Progenitor cell of endocrine pancreas (in vitro differentiated cells): ENCODE measurements around the gene RCAN1. TPM values are rescaled to one million over a fixed set of nuclear protein-coding genes. Genes with fewer than 3 reads are reported as not detected.
"Not testable (repeated sequence)": the region's sequence is repeated elsewhere in the genome, so short reads cannot be mapped to it uniquely, and the experiment has no call there.

Source experiments
- DNase-seq: peaks from one replicate; pipeline ENCODE4 v3.0.0; 2021; ENCODE audit warnings: low spot score; ENCODE audit not compliant: unreplicated experiment
- H3K27ac Mint-ChIP-seq: 2 replicates; pipeline ENCODE4 v1.8.0; 2021; ENCODE audit warnings: mild to moderate bottlenecking, moderate library complexity, mixed read lengths
- H3K27me3 Mint-ChIP-seq: 2 replicates; pipeline ENCODE4 v1.8.0; 2021; ENCODE audit warnings: mixed read lengths
- H3K36me3 Mint-ChIP-seq: 2 replicates; pipeline ENCODE4 v1.8.0; 2022; ENCODE audit warnings: mixed read lengths; ENCODE audit not compliant: insufficient read depth
- H3K4me1 Mint-ChIP-seq: 2 replicates; pipeline ENCODE4 v1.8.0; 2021; ENCODE audit warnings: low read depth, mixed read lengths
- H3K4me3 Mint-ChIP-seq: 2 replicates; pipeline ENCODE4 v1.8.0; 2021; ENCODE audit warnings: low read depth, mild to moderate bottlenecking, moderate library complexity, mixed read lengths
- H3K9me3 Mint-ChIP-seq: 2 replicates; pipeline ENCODE4 v1.8.0; 2021; ENCODE audit warnings: low read depth, mixed read lengths
- total RNA-seq: library from RNA; stranded (reverse); gene quantifications from 2 replicates; pipeline ENCODE4 v1.2.1, GENCODE V29; 2021
- TF ChIP-seq, protein P1 (sequence below): fragments of 200-600 bp; sonication (generic); IDR thresholded peaks from one replicate; pipeline ENCODE4 v1.5.0; 2021; ENCODE audit warnings: antibody characterized with exemption, mild to moderate bottlenecking; ENCODE audit not compliant: unreplicated experiment

Gene RCAN1
- total RNA-seq, 1 donor from 2014 or later: 11.6 TPM

DNA sequence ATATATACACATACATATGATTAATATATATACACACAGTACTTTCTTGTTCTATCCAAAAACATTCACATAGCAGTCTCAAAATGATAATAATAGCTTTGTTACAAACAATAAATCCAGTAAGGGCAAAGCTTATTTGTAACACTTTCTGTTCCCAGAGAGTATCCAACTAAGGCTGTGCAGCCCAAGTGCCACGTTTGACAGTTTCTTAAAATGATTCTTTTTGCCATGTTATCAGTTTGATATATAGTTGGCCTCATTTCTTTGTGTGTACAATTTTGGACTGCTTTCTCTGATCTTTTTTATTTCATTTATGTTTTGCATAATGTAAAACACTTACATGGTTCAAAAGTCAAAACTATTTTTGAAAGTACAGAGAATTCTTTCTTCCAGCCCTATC is 114.7 kb downstream of the RCAN1 start:
- Mint-ChIP-seq H3K4me1 (no peaks in the 10 kb centered on the region), H3K4me3 (no peak overlapping the region), H3K9me3 (peaks cover 21% of the 10 kb centered on the region), H3K27ac (no peak overlapping the region), H3K27me3 (no peaks in the 10 kb centered on the region), H3K36me3 (peaks cover 2% of the 10 kb centered on the region)
- DNase-seq: no peak
- TF ChIP-seq, protein P1, sequence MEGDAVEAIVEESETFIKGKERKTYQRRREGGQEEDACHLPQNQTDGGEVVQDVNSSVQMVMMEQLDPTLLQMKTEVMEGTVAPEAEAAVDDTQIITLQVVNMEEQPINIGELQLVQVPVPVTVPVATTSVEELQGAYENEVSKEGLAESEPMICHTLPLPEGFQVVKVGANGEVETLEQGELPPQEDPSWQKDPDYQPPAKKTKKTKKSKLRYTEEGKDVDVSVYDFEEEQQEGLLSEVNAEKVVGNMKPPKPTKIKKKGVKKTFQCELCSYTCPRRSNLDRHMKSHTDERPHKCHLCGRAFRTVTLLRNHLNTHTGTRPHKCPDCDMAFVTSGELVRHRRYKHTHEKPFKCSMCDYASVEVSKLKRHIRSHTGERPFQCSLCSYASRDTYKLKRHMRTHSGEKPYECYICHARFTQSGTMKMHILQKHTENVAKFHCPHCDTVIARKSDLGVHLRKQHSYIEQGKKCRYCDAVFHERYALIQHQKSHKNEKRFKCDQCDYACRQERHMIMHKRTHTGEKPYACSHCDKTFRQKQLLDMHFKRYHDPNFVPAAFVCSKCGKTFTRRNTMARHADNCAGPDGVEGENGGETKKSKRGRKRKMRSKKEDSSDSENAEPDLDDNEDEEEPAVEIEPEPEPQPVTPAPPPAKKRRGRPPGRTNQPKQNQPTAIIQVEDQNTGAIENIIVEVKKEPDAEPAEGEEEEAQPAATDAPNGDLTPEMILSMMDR: no peak

- Mint-ChIP-seq H3K27me3 (no peaks in the 10 kb centered on the region), H3K4me1 (no peaks in the 10 kb centered on the region), H3K9me3 (peaks cover 21% of the 10 kb centered on the region), H3K36me3 (peaks cover 2% of the 10 kb centered on the region), H3K4me3 (no peak overlapping the region), H3K27ac (no peak overlapping the region)
- TF ChIP-seq, protein P1: no peak
- DNase-seq: no peak
Observed at GRCh38 chr21:34499116-34499515, 115.8 kb downstream of the RCAN1 start.

GRCh38 chr21:34498623-34499022 is 116.3 kb downstream of the RCAN1 start:
- no peak for DNase-seq
- TF ChIP-seq, protein P1: no peak
- peaks cover 21% of the 10 kb centered on the region for H3K9me3 Mint-ChIP-seq
- no peaks in the 10 kb centered on the region for H3K27me3 Mint-ChIP-seq
- no peak overlapping the region for H3K4me3 Mint-ChIP-seq
- H3K4me1 Mint-ChIP-seq: no peaks in the 10 kb centered on the region
- peaks cover 2% of the 10 kb centered on the region for H3K36me3 Mint-ChIP-seq
- no peak overlapping the region for H3K27ac Mint-ChIP-seq

- not testable (repeated sequence) for H3K27me3 Mint-ChIP-seq, H3K36me3 Mint-ChIP-seq, H3K27ac Mint-ChIP-seq, H3K4me3 Mint-ChIP-seq, H3K4me1 Mint-ChIP-seq, H3K9me3 Mint-ChIP-seq, DNase-seq
Observed at GRCh38 chr21:34483854-34484253, 131.1 kb downstream of the RCAN1 start.

DNA sequence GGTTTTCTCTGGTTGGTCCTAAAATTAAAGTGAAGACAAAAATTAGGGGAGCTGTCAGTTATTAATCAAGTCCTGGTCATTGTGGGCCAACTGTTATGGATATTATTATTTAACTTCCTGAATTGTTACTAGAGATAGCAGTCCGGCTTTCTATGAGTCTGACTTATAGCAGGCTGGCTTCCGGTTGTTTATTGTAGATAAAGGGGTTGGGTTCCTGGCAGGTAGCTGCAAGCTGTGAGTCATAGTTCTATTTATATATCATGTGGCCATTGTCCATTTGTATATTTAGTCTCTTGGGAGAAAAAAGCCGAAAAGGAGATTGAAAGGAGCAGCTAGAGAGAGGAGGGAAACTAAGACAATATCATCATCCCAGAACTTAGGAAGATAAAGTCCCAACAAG is 131.5 kb downstream of the RCAN1 start:
- not testable (repeated sequence) for H3K36me3 Mint-ChIP-seq, H3K27me3 Mint-ChIP-seq, H3K4me1 Mint-ChIP-seq, DNase-seq, H3K4me3 Mint-ChIP-seq, H3K9me3 Mint-ChIP-seq, H3K27ac Mint-ChIP-seq

GRCh38 chr21:34467333-34467732 is 147.6 kb downstream of the RCAN1 start:
- DNase-seq, H3K4me1 Mint-ChIP-seq, H3K9me3 Mint-ChIP-seq, H3K27me3 Mint-ChIP-seq, H3K4me3 Mint-ChIP-seq, H3K36me3 Mint-ChIP-seq, H3K27ac Mint-ChIP-seq: not testable (repeated sequence)

Other genes starting within 250 kb of the RCAN1 start
- 5.9 and 22.7 TPM in 2 replicates for gene SMIM11, start 239.6 kb downstream of the RCAN1 start, total RNA-seq
- gene SMIM34, start 191.2 kb downstream of the RCAN1 start, total RNA-seq: not detected in 2 replicates
- 0.31 and 0.53 TPM in 2 replicates for gene KCNE1, start 102.9 kb downstream of the RCAN1 start, total RNA-seq
- gene CLIC6, start 53.9 kb upstream of the RCAN1 start, total RNA-seq: 14.1 and 16.3 TPM in 2 replicates